SK-N-SH (cell line): ENCODE results near the gene SAP30BP.

Experiments used
- CTCF ChIP-seq: fragments of 200-600 bp; sonication (generic); IDR thresholded peaks from 2 replicates; pipeline ENCODE4 v1.6.1; 2017; ENCODE audit warnings: antibody characterized with exemption, mild to moderate bottlenecking, moderate library complexity
- EZH2phosphoT487 ChIP-seq: fragments of 200-600 bp; sonication (generic); IDR thresholded peaks from 2 replicates; pipeline ENCODE4 v1.6.1; 2017; ENCODE audit warnings: low read depth, mixed run types, mild to moderate bottlenecking, antibody characterized with exemption, moderate library complexity, borderline replicate concordance
- JUND ChIP-seq: IDR thresholded peaks from 2 replicates; pipeline ENCODE4 v1.4.0; 2012
- MAX ChIP-seq: IDR thresholded peaks from 2 replicates; pipeline ENCODE4 v1.4.0; 2012; ENCODE audit warnings: low read depth
- MEF2A ChIP-seq: IDR thresholded peaks from 2 replicates; pipeline ENCODE4 v1.4.0; 2012; ENCODE audit warnings: low read depth, borderline replicate concordance
- POLR2AphosphoS5 ChIP-seq: IDR thresholded peaks from 2 replicates; pipeline ENCODE4 v1.6.1; 2012; ENCODE audit warnings: low read depth, low read length

- TF ChIP-seq MAX, result no peak
- TF ChIP-seq CTCF, result no peak
- no peak for TF ChIP-seq EZH2phosphoT487
- TF ChIP-seq POLR2AphosphoS5, result no peak
- TF ChIP-seq MEF2A, result no peak
- no peak for TF ChIP-seq JUND
These were observed 45.3 kb downstream of the SAP30BP start for GRCh38 chr17:75712446-75712845.
